ENCODE measurements around the gene FOXRED2.
"Not testable (repeated sequence)": the region's sequence is repeated elsewhere in the genome, so short reads cannot be mapped to it uniquely, and the experiment has no call there.

FOXRED2 gene

GRCh38 chr22:36506637-36507517 lies at the start of gene FOXRED2:
FOXRED2 (minus strand) TSS chr22:36507040; CDS start chr22:36506422, 618 bp downstream.
- peak; percentile 84 for DNase-seq (ENCODE audit: low read depth)

- DNase-seq (ENCODE audit: low read depth): no peak
Observed at GRCh38 chr22:36554098-36554497, 47.3 kb upstream of the FOXRED2 start.

GRCh38 chr22:36552289-36552688 lies 45.4 kb upstream of the FOXRED2 start:
- no peak for DNase-seq (ENCODE audit: low read depth)

DNA sequence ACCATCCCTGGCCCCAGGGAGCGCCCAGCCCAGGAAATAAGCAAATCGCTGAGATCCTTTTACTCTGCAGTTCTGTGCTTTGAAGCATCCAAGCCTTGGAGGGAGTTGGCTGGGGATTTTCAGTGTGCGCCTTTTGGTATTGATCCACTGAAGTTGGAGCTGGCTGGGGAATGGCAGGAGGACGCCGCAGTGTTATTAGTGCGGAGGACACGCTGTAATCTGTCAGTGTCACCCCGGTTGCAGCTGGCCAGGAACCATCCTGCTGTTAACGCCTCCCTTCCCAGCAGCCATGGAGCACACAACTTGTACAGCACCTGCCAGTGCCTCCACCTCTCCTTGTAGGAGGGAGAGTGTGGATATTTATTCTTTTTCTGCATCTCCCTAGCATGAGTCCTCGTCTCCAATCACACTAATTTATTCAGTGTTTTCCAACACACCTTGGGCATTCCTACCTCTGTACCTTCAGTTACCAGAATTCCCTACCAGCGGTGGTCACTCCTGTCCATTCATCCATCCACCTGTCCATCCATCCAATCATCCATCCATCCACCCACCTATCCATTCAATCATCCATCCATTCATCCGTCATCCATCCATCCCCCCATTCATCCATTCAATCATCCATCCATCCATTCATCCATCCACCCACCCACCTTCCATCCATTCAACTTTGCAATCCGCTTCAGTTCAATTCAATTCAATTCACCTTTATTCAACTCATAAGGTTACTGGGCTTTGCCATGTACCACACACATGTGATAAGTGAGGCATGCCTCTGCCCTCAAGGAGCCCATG lies 44.1 kb upstream of the FOXRED2 start:
- DNase-seq (ENCODE audit: low read depth): no peak

DNA sequence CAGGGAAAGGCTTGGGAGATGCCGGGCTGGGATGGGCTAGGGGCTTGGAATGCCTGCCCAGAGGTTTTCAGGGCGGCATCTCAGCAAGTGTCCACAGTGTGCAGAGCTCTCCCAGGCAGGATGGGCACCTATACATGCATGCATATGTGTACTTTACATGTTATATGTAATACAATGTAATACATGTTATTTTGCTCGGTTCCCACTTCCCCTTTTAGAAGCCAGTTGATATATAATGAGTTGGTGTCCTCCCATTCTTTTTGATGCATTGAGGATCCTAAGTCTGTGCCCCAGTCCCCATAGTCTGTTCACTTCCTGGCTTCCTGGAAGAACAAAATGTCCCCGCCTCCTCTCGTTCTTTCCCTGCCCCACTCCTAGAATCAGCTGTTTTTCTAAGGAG lies 42.2 kb upstream of the FOXRED2 start:
- DNase-seq (ENCODE audit: low read depth): no peak

- no peak for DNase-seq (ENCODE audit: low read depth)
Observed at GRCh38 chr22:36548606-36549005, 41.8 kb upstream of the FOXRED2 start.

GRCh38 chr22:36546932-36547331 lies 40.1 kb upstream of the FOXRED2 start:
- no peak for DNase-seq (ENCODE audit: low read depth)

GRCh38 chr22:36546092-36546804 lies 39.4 kb upstream of the FOXRED2 start:
- no peak for DNase-seq (ENCODE audit: low read depth)

DNA sequence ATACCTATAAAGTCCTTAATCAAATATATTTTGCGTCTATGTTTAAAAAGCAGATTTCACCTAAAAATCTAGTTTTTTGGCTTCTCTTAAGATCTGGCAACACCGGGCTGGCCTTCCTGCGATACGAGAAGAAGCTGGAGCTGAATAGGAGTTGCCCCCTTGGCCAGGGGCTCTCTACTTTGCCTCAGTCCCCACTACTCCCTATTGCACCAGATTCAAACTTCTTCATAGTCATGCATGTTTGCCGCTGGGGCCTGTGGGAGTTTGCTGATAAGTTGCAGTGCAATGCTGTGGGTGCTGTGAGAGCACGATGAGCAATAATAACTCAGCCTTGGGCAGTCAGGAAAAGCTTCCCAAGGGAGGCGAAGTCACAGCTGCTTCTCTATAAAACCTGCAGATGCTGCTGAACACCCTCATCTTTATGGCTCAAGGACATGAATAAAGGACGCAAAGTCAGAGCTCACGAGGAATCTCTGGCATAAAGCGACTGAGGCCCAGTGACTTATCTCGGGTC lies 37.3 kb upstream of the FOXRED2 start:
- DNase-seq (ENCODE audit: low read depth): no peak

GRCh38 chr22:36541831-36542411 lies 35.1 kb upstream of the FOXRED2 start:
- DNase-seq (ENCODE audit: low read depth): peak; percentile 18

DNA sequence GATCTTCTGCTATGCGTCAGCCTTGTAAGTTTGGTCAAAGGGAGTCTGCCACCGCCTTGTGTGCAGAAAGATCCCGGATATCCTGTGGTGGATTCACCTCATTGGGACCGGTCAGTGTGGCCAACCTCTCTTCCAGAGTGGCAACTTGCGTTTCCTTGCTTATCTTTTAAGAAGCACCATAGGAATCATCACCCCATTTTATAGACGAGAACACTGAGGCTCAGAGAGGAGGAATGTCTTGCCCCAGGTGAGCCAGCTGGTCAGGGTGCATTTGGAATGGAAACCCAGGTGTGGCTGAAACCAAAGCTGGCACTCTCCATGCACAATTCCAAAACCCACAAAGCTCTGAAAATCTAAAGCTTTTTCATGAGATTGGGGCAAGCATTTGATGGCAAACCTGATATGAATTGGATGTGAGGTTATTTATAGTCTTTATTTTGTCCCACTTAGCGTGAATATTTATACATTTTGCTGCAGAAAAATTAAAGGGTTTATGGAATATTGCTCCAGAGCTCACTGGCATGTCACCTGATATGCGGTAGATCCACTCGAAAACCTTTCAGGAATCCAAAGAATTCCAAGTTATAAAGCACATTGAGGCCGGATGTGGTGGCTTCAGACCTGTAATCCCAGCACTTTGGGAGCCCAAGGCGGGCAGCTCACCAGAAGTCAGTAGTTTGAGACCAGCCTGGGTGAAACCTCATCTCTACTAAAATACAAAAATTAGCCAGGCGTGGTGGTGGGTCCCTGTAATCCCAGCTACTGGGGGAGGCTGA lies 34.2 kb upstream of the FOXRED2 start:
- no peak for DNase-seq (ENCODE audit: low read depth)

DNA sequence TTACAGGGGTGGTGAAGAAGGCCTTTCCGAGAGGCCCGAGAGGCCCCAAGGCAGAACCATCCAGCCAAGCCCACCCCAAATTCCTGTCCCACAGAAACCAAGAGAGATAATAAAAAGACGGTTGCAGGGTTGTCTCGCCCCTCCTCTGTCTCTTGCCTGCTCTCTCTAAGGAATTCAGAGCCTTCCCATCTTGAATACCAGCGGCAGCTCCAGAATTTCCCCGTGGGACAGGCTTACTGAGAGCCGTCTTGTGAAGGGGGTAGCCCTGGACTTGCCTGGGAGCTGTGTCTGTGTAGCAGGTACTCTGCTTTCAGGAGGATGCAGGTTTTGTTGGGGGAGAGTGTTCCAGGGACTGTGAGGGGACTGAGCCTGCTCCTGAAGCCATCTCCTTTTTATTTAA lies 31.7 kb upstream of the FOXRED2 start:
- DNase-seq (ENCODE audit: low read depth): no peak

DNA sequence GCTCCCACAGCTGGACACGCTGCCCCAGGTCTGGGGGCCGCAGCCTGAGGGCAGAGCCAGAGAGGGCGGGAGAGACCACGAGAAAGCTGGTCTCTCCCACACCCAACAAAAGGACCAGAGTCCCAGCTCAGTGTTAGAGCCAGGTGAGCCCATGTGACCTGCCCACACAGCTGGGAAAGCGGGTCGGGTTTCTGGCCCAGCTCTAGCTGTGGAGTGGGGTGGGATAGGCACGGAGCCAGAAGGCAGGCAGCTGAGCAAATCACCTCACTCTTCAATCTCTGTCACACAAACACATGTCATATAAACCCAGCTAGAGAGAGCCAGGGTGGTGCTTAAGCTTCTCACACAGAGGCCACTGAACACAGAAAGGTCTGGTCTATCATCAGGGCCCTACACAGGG lies 29.9 kb upstream of the FOXRED2 start:
- DNase-seq (ENCODE audit: low read depth): no peak

DNA sequence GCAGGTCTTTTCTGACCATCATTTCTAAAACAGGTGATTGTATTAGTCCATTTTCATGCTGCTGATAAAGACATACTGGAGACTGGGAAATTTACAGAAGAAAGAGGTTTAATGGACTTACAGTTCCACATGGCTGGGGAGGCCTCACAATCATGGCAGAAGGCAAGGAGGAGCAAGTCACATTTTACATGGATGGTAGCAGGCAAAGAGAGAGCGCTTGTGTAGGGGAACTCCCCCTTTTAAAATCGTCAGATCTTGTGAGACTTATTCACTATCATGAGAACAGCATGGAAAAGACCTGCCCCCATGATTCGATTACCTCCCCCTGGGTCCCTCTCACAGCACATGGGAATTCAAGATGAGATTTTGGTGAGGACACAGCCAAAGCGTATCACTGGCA lies 26.5 kb upstream of the FOXRED2 start:
- DNase-seq (ENCODE audit: low read depth): not testable (repeated sequence)

GRCh38 chr22:36532466-36532865 lies 25.6 kb upstream of the FOXRED2 start:
- no peak for DNase-seq (ENCODE audit: low read depth)

DNA sequence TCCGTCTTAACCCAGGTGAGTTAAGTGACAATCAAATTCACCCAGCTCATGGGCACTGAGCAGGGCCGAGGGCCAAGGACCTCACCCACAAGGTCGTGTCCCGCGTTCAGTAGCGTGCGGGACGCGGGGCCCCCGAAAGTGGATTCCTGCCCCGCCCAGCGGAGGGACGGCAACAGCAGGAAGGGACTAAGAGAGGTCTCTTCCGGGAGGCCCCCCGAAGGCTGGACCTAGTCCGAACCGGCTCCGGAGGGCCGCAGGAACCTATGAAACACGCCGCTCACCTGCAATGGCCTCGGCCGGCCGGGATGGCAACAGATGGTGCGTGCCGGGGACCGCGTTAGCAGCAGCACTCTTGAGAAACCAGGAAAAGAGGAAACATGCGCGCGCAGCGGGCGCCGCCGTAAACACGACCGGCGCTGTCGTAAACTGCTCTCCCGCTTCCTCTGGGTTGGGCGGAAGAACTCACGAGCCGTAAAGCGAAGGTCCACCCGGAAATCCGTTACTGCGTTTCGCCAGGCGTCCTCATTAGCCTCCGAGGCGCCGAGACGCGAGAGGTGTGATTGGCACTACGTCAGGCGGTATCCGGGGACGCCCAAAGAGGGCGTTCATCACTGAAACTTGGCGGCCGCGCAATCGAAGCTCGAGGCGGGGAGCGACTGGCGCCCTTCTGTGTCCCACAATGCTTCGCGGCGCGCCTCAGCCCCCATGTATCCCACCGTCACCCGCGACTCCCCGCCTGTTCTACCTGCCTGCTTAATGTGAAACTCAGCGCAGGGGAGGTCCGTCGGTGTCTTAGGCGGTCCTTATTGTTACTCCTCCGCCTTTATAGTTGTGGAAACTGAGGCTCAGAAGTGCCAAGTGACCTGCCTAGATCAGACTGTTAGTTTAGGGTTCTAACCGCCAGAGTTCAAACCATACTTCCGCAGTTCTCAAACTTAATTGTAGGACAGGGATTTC lies 22.2 kb upstream of the FOXRED2 start, which contains the start of gene EIF3D:
TSS of gene EIF3D (minus strand) at position 372 of the 957 bp plus-strand sequence. CDS start 3,045 bp downstream, outside the sequence.
- peak; percentile 96 for DNase-seq (ENCODE audit: low read depth)

DNA sequence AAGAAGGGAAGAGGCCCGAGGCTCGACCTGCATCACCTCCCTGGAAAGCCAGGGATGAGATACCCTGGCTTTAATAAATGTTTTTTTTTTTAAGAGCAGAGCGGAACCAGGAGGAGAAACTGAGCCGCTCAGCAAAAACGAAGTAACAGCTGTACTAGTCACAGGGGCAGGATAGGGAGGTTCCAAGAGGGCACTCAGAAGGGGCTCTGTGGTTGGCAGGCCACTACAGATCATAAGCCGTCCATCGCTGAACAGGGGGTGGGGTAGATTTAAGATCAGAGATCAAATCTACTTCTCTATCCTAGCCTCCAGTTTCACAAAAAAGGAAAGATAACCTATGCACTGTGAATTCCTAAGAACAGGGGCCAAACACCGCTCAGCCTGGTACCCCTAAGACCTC lies 21.5 kb upstream of the FOXRED2 start:
- DNase-seq (ENCODE audit: low read depth): no peak

- no peak for DNase-seq (ENCODE audit: low read depth)
Observed at GRCh38 chr22:36522662-36523061, 15.8 kb upstream of the FOXRED2 start.

- DNase-seq (ENCODE audit: low read depth): no peak
Observed at GRCh38 chr22:36520423-36520822, 13.6 kb upstream of the FOXRED2 start.

DNA sequence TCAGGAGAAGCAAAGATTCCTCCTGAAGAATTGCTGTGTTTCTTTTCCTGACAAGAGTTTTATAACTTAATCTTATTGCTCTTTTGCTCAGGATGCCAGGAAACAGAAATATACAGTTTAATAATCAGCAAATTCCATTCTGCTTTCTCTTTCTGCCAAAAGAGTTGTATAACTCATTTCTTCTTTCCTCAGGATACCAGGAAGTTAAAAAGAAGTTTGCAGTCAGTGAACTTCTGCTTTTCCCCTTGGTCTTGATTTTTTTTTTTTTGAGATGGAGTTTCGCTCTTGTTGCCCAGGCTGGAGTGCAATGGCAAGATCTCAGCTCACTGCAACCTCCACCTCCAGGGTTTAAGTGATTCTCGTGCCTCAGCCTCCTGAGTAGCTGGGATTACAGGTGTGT lies 13.1 kb upstream of the FOXRED2 start:
- not testable (repeated sequence) for DNase-seq (ENCODE audit: low read depth)

Data from activated T-helper 1 cell treated with Interleukin-2 at 50 U/mL for 16 hours (primary cell).